ENCODE data around the gene TRIM28. TPM values are rescaled to one million over a fixed set of nuclear protein-coding genes. Genes with fewer than 3 reads are reported as not detected.
"Not testable (repeated sequence)": the region's sequence is repeated elsewhere in the genome, so short reads cannot be mapped to it uniquely, and the experiment has no call there.

Gene TRIM28
- total RNA-seq, 4 donors from 2014 or later, result 180 to 694 (median 297) TPM

GRCh38 chr19:58572818-58573657, 29.2 kb downstream of the TRIM28 start, which contains the start of gene MZF1:
TSS of gene MZF1 (minus strand) at chr19:58573335. CDS start at chr19:58571389, 1,946 bp downstream.
- intact Hi-C loops (cut with DNase I; ENCODE audit: low total_unique reads) (no loop called here), in situ Hi-C loops (cut with MboI; ENCODE audit: low pct_ligation_motif_present in 1 of 4, low pct_unique_long_range_greater_than_20kb in 1 of 4, low sequenced_read_pairs in 3 of 4) (no loop called here)
- TF ChIP-seq EP300 (IDR thresholded peaks at IDR 0.05; ENCODE audit: low read depth), result peak; percentile 19
- TF ChIP-seq POLR2A (IDR thresholded peaks at IDR 0.05), result peak; percentile 65
- TF ChIP-seq, protein P1, sequence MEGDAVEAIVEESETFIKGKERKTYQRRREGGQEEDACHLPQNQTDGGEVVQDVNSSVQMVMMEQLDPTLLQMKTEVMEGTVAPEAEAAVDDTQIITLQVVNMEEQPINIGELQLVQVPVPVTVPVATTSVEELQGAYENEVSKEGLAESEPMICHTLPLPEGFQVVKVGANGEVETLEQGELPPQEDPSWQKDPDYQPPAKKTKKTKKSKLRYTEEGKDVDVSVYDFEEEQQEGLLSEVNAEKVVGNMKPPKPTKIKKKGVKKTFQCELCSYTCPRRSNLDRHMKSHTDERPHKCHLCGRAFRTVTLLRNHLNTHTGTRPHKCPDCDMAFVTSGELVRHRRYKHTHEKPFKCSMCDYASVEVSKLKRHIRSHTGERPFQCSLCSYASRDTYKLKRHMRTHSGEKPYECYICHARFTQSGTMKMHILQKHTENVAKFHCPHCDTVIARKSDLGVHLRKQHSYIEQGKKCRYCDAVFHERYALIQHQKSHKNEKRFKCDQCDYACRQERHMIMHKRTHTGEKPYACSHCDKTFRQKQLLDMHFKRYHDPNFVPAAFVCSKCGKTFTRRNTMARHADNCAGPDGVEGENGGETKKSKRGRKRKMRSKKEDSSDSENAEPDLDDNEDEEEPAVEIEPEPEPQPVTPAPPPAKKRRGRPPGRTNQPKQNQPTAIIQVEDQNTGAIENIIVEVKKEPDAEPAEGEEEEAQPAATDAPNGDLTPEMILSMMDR (IDR thresholded peaks at IDR 0.05), result peak in 3 of 5 experiments; percentile 19 to 73 (median 48)
- peak; percentile 53 to 62 (median 53) for TF ChIP-seq POLR2AphosphoS5 (IDR thresholded peaks at IDR 0.05)
- Histone ChIP-seq H3K4me1 (peaks cover 0 to 39% (median 23%) of the 10 kb centered on the region in 4 donors), H3K27me3 (no peaks in the 10 kb centered on the region), H3K4me3 (peak within 1 kb of the TSS; percentile 58 to 66 (median 63)), H3K27ac (peak within 1 kb of the TSS; percentile 96 to 98 (median 96)), H3K36me3 (peaks cover 0 to 6% (median 0%) of the 10 kb centered on the region in 4 donors), H3K9me3 (no peaks in the 10 kb centered on the region)
- DNase-seq, result peak; percentile 100
- 0 to 1% methylated on average over 15 to 75 of the region's 75 CpGs for WGBS, 2 donors (ENCODE audit: low coverage in 1 of 2)

DNA sequence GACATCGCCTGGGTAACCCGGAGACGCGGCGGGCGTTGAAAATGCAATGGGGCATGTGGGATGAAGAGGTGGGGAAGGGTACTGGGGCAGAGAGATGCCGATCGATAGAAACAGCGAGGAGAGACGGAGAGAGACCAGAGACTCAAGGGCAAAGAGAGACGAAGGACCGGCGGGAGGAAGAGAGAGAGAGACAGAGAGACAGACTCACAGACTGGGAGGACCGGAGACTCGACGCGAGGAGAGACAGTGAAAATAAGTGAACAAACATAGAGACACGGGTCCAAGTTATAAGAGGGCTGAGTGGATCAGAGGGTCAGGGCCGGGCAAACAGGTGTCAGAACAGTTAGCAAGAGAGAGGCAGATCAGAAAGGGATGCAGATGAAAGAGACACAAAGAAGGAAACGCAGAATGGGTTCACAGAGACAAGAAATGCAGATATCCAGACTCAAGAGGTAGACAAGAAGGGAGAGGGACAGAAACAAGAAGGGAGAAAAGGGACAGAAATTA, 29.8 kb downstream of the TRIM28 start:
- intact Hi-C loops (cut with DNase I; ENCODE audit: low total_unique reads) (no loop called here), in situ Hi-C loops (cut with MboI; ENCODE audit: low pct_ligation_motif_present in 1 of 4, low pct_unique_long_range_greater_than_20kb in 1 of 4, low sequenced_read_pairs in 3 of 4) (no loop called here)
- DNase-seq, result no peak
- no peaks in the 10 kb centered on the region for H3K27me3 ChIP-seq
- no peak for TF ChIP-seq EP300 (IDR thresholded peaks at IDR 0.05; ENCODE audit: low read depth)
- H3K4me3 ChIP-seq, result peak overlapping the region in 3 of 4 donors; percentile 58 to 66 (median 64)
- H3K27ac ChIP-seq, result peak overlapping the region; percentile 96 to 98 (median 96)
- 1% methylated on average over 17 to 20 of the region's 20 CpGs for WGBS, 2 donors (ENCODE audit: low coverage in 1 of 2)
- H3K36me3 ChIP-seq, result peaks cover 0 to 6% (median 0%) of the 10 kb centered on the region in 4 donors
- H3K4me1 ChIP-seq, result peaks cover 0 to 39% (median 23%) of the 10 kb centered on the region in 4 donors
- H3K9me3 ChIP-seq, result no peaks in the 10 kb centered on the region

GRCh38 chr19:58575183-58576041, 31.5 kb downstream of the TRIM28 start:
- in situ Hi-C loops (cut with MboI; ENCODE audit: low pct_ligation_motif_present in 1 of 4, low pct_unique_long_range_greater_than_20kb in 1 of 4, low sequenced_read_pairs in 3 of 4), result no loop called here
- 0 to 1% methylated on average over 1 to 66 of the region's 66 CpGs for WGBS, 2 donors (ENCODE audit: low coverage in 1 of 2)
- peak; percentile 89 for DNase-seq
- Histone ChIP-seq H3K36me3 (peaks cover 0 to 6% (median 0%) of the 10 kb centered on the region in 4 donors), H3K9me3 (no peaks in the 10 kb centered on the region), H3K27me3 (no peaks in the 10 kb centered on the region), H3K4me3 (peak overlapping the region; percentile 54 to 87 (median 83)), H3K4me1 (peaks cover 0 to 39% (median 23%) of the 10 kb centered on the region in 4 donors), H3K27ac (peak overlapping the region; percentile 96 to 98 (median 96))
- intact Hi-C loops (cut with DNase I; ENCODE audit: low total_unique reads), result no loop called here
- TF ChIP-seq POLR2A (IDR thresholded peaks at IDR 0.05) (peak; percentile 57), POLR2AphosphoS5 (IDR thresholded peaks at IDR 0.05) (peak; percentile 34 to 82 (median 81)), EP300 (IDR thresholded peaks at IDR 0.05; ENCODE audit: low read depth) (no peak)
- TF ChIP-seq, protein P1 (IDR thresholded peaks at IDR 0.05), result peak in 2 of 5 experiments; percentile 7 to 11

- H3K9me3 ChIP-seq; H3K36me3 ChIP-seq; H3K27ac ChIP-seq; H3K27me3 ChIP-seq; DNase-seq; intact Hi-C loops (cut with DNase I; ENCODE audit: low total_unique reads); H3K4me3 ChIP-seq; in situ Hi-C loops (cut with MboI; ENCODE audit: low pct_ligation_motif_present in 1 of 4, low pct_unique_long_range_greater_than_20kb in 1 of 4, low sequenced_read_pairs in 3 of 4): not testable (repeated sequence)
- 94 to 97% methylated on average over 2 of the region's 2 CpGs for WGBS, 2 donors (ENCODE audit: low coverage in 1 of 2)
- peaks cover 3 to 44% (median 16%) of the 10 kb centered on the region in 4 donors for H3K4me1 ChIP-seq
Observed at GRCh38 chr19:58577581-58577980, 33.7 kb downstream of the TRIM28 start.
